Aortic smooth muscle cell (primary cell): Measurements from ENCODE around the gene XRCC4. TPM values are rescaled to one million over a fixed set of nuclear protein-coding genes. Genes with fewer than 3 reads are reported as not detected.

Experiments
- total RNA-seq: library from RNA; depleted of rRNA; stranded (reverse); fragments of >200 nt; gene quantifications from 2 replicates; pipeline ENCODE4 v1.2.3, GENCODE V29; 2014

XRCC4 gene
- 64.4 and 83.2 TPM in 2 replicates for total RNA-seq

DNA sequence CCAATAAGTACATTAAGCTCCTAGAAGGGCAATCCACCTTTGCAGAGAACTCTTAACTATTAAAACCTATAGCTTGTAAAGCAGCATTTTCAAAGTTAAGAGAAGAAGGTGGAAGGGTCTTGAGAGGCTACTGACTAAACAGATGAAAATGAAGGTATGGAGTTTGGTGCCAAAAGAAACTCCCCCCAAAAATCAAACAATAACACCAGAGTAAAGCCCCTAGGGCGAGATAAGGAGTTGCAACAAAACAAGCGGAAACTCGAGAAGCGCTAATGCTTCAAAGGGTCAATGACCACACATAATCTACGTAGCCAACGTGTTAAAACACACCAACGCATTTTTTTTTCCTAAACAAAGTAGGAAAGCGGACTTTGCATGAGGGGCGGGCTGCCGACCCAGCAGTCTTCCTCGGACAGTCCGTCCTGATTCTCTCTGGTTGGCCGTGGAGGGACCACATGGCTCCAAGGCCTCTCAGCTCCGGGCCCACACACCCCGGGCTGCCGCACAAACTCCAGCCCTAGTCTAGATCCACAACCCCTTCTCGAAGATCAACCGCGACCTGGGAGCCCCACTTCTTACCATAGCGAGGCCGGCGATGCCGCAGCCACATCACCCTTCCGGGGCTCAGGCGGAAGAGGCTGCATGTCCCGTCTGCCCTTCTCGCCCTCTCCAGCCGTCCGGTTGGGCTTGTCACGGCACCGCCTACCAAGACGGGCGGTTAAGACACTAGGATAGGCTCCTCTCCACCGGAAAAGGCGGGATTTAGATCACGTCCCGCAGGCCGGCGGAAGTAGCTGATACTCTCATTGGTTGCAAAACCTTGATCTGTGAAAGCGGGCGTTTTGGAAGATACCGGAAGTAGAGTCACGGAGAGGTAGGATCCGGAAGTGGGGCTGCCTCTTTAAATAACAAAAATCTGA, at the start of gene XRCC4, which contains the start of gene TMEM167A:
Gene XRCC4, plus strand, starts transcription at position 806 of the 920 bp plus-strand sequence. CDS start 27,373 bp downstream, outside the sequence.
Gene TMEM167A, minus strand, starts transcription at position 653 of the 920 bp plus-strand sequence. Its CDS starts 71 bp downstream, at position 582.

Other genes with a start within 250 kb of the XRCC4 start
- 71.7 and 76.2 TPM in 2 replicates for gene TMEM167A, start 153 bp upstream of the XRCC4 start, total RNA-seq